GM19240 (cell line): ENCODE data around the gene WFDC2.

Source experiments
- DNase-seq: peaks from one replicate; pipeline ENCODE4 v3.0.0; 2011; ENCODE audit warnings: low spot score; ENCODE audit not compliant: insufficient read length

The WFDC2 gene

GRCh38 chr20:45497971-45498494, 28.5 kb downstream of the WFDC2 start:
- no peak for DNase-seq

- DNase-seq: no peak
Observed at GRCh38 chr20:45500022-45500421, 30.5 kb downstream of the WFDC2 start.

GRCh38 chr20:45501600-45501999, 32.0 kb downstream of the WFDC2 start:
- DNase-seq: no peak

- no peak for DNase-seq
Observed at GRCh38 chr20:45502561-45502960, 33.0 kb downstream of the WFDC2 start.

GRCh38 chr20:45503403-45503802, 33.9 kb downstream of the WFDC2 start:
- no peak for DNase-seq

GRCh38 chr20:45506398-45506797, 36.8 kb downstream of the WFDC2 start:
- DNase-seq: no peak

GRCh38 chr20:45507011-45507820, 37.7 kb downstream of the WFDC2 start:
- no peak for DNase-seq

GRCh38 chr20:45508068-45508886, 38.7 kb downstream of the WFDC2 start:
- no peak for DNase-seq

- DNase-seq: no peak
Observed at GRCh38 chr20:45509091-45509490, 39.5 kb downstream of the WFDC2 start.

- no peak for DNase-seq
Observed at GRCh38 chr20:45510242-45510862, 40.8 kb downstream of the WFDC2 start.

GRCh38 chr20:45515147-45515913, 45.8 kb downstream of the WFDC2 start, which contains the start of gene SPINT3:
SPINT3 (minus strand) TSS chr20:45515622; CDS start chr20:45515608, 14 bp downstream.
- no peak for DNase-seq

- DNase-seq: no peak
Observed at GRCh38 chr20:45518282-45518681, 48.7 kb downstream of the WFDC2 start.

- DNase-seq: no peak
Observed at GRCh38 chr20:45523821-45524220, 54.3 kb downstream of the WFDC2 start.

GRCh38 chr20:45527294-45527693, 57.7 kb downstream of the WFDC2 start:
- DNase-seq: no peak
